Epithelial cell of esophagus (primary cell): ENCODE results near the gene TMEM217.

Experiments
- DNase-seq: peaks from one replicate; pipeline ENCODE4 v3.0.0; 2010; ENCODE audit warnings: low read depth
- H3K4me3 ChIP-seq: 2 replicates; pipeline ENCODE4 v1.5.1; 2011; ENCODE audit warnings: mild to moderate bottlenecking, low read length, control low read depth
- CTCF ChIP-seq: IDR thresholded peaks from 2 replicates; pipeline ENCODE4 v1.5.1; 2011; ENCODE audit warnings: low read depth, mild to moderate bottlenecking, low read length, control low read depth, inconsistent platforms; ENCODE audit not compliant: insufficient read depth; ENCODE audit errors: missing control alignments

Gene TMEM217

GRCh38 chr6:37207903-37208456, 50.0 kb downstream of the TMEM217 start:
- no peak overlapping the region for H3K4me3 ChIP-seq
- DNase-seq: peak; percentile 90
- TF ChIP-seq CTCF: peak; percentile 94

GRCh38 chr6:37206622-37207021, 51.3 kb downstream of the TMEM217 start:
- H3K4me3 ChIP-seq: no peak overlapping the region
- TF ChIP-seq CTCF: no peak
- DNase-seq: no peak

- DNase-seq: no peak
- no peak for TF ChIP-seq CTCF
- H3K4me3 ChIP-seq: no peak overlapping the region
These were observed 52.0 kb downstream of the TMEM217 start for GRCh38 chr6:37205997-37206340.

GRCh38 chr6:37205175-37205996, 52.6 kb downstream of the TMEM217 start:
- H3K4me3 ChIP-seq: no peak overlapping the region
- no peak for TF ChIP-seq CTCF
- DNase-seq: no peak

GRCh38 chr6:37204014-37204751, 53.8 kb downstream of the TMEM217 start:
- DNase-seq: peak; percentile 54
- no peak overlapping the region for H3K4me3 ChIP-seq
- TF ChIP-seq CTCF: no peak

- no peak for DNase-seq
- no peak for TF ChIP-seq CTCF
These were observed 55.0 kb downstream of the TMEM217 start for GRCh38 chr6:37202788-37203491.

More at GRCh38 chr6:37202788-37203491, 55.0 kb downstream of the TMEM217 start:
- H3K4me3 ChIP-seq: no peak overlapping the region
